ENCODE results near the gene RO60. TPM values are rescaled to one million over a fixed set of nuclear protein-coding genes. Genes with fewer than 3 reads are reported as not detected.
"Not testable (repeated sequence)": the region's sequence is repeated elsewhere in the genome, so short reads cannot be mapped to it uniquely, and the experiment has no call there.

RO60 gene
- total RNA-seq, 4 donors from 2014 or later: 11.6 to 67.2 (median 62.4) TPM

DNA sequence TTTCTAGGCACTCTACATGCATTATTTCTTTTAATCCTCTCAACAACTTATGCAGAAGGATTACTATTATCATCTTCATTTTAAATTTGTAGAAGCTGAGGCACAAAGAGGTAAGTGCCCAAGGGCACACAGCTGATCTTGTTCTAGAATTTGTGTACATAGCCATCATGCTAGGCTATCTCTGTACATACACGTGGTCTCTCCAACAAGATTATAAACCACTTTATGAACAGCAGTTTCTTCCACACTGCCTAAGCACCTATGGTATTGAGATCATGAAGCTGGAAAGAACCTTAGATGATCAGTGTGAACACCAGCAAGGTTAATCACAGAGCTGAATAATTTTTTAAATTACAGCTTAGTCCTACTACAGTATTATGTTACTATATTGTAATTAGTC lies 29.1 kb upstream of the RO60 start:
- Histone ChIP-seq H3K27ac (no peak overlapping the region), H3K4me1 (no peaks in the 10 kb centered on the region), H3K36me3 (peaks cover 0 to 16% (median 7%) of the 10 kb centered on the region in 4 donors), H3K4me3 (no peak overlapping the region), H3K27me3 (no peaks in the 10 kb centered on the region), H3K9me3 (no peaks in the 10 kb centered on the region)
- intact Hi-C loops (cut with DNase I; ENCODE audit: low total_unique reads): loop anchor here (5.0 kb wide), 1 partner anchor 477 kb away; no protein-coding TSS in a partner anchor
- in situ Hi-C loops (cut with MboI; ENCODE audit: low pct_ligation_motif_present in 1 of 4, low pct_unique_long_range_greater_than_20kb in 1 of 4, low sequenced_read_pairs in 3 of 4): loop anchor here in 3 of 4 donors (10.0 to 25.0 kb wide), 3 partner anchors 235 to 568 kb away; no protein-coding TSS in a partner anchor
- WGBS, 2 donors (ENCODE audit: low coverage in 1 of 2): 48 to 82% methylated on average over 1 of the region's 1 CpG
- DNase-seq: no peak
- TF ChIP-seq POLR2AphosphoS5 (IDR thresholded peaks at IDR 0.05) (no peak), POLR2A (IDR thresholded peaks at IDR 0.05) (no peak), EP300 (IDR thresholded peaks at IDR 0.05; ENCODE audit: low read depth) (no peak)
- TF ChIP-seq, protein P1, sequence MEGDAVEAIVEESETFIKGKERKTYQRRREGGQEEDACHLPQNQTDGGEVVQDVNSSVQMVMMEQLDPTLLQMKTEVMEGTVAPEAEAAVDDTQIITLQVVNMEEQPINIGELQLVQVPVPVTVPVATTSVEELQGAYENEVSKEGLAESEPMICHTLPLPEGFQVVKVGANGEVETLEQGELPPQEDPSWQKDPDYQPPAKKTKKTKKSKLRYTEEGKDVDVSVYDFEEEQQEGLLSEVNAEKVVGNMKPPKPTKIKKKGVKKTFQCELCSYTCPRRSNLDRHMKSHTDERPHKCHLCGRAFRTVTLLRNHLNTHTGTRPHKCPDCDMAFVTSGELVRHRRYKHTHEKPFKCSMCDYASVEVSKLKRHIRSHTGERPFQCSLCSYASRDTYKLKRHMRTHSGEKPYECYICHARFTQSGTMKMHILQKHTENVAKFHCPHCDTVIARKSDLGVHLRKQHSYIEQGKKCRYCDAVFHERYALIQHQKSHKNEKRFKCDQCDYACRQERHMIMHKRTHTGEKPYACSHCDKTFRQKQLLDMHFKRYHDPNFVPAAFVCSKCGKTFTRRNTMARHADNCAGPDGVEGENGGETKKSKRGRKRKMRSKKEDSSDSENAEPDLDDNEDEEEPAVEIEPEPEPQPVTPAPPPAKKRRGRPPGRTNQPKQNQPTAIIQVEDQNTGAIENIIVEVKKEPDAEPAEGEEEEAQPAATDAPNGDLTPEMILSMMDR (IDR thresholded peaks at IDR 0.05): no peak

DNA sequence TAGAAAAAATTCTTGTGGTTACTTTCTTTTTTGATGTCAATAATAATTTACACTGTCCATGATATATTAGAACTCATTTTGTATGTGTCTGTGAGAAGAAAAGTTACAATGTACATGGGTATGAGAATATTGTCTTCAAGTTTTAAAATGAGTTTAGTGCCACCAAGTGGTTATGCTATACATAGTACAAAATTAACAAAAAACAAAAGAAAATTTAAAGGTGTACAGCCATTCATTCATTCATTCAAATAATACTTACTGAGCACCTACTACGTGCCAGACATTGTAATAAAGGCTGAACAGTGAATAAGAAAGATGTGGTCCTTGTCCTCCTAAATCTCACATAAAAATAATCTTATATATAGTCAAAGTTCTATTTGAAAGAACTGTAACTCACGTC lies 28.0 kb upstream of the RO60 start:
- intact Hi-C loops (cut with DNase I; ENCODE audit: low total_unique reads): loop anchor here (5.0 kb wide), 1 partner anchor 476 kb away; no protein-coding TSS in a partner anchor
- Histone ChIP-seq H3K27ac (no peak overlapping the region), H3K4me3 (no peak overlapping the region), H3K9me3 (no peaks in the 10 kb centered on the region), H3K36me3 (peaks cover 0 to 16% (median 7%) of the 10 kb centered on the region in 4 donors), H3K4me1 (peaks cover 0 to 11% (median under 1%) of the 10 kb centered on the region in 4 donors), H3K27me3 (no peaks in the 10 kb centered on the region)
- WGBS, 2 donors (ENCODE audit: low coverage in 1 of 2): 76 to 83% methylated on average over 2 of the region's 2 CpGs
- in situ Hi-C loops (cut with MboI; ENCODE audit: low pct_ligation_motif_present in 1 of 4, low pct_unique_long_range_greater_than_20kb in 1 of 4, low sequenced_read_pairs in 3 of 4): loop anchor here in 3 of 4 donors (10.0 to 25.0 kb wide), 3 partner anchors 237 to 569 kb away; no protein-coding TSS in a partner anchor
- TF ChIP-seq, protein P1 (IDR thresholded peaks at IDR 0.05): peak; percentile 13 to 31 (median 21)
- TF ChIP-seq POLR2A (IDR thresholded peaks at IDR 0.05) (no peak), EP300 (IDR thresholded peaks at IDR 0.05; ENCODE audit: low read depth) (no peak)
- no peak for DNase-seq

DNA sequence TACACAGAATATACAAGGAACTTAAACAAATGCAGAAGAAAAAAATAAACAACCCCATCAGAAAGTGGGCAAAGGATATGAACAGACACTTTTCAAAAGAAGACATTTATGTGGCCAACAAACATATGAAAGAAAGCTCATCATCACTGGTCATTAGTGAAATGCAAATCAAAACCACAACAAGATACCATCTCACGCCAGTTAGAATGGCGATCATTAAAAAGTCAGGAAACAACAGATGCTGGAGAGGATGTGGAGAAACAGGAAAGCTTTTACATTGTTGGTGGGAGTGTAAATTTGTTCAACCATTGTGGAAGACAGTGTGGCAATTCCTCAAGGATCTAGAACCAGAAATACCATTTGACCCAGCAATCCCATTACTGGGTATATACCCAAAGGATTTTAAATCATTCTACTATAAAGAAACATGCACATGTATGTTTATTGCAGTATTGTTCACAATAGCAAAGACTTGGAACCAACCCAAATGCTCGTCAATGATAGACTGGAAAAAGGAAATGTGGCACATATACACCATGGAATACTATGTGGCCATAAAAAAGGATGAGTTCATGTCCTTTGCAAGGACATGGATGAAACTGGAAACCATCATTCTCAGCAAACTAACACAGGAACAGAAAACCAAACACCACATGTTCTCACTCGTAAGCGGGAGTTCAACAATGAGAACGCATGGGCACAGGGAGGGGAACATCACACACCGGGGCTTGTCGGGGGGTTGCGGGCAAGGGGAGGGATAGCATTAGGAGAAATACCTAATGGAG lies 26.6 kb upstream of the RO60 start:
- H3K36me3 ChIP-seq, H3K4me3 ChIP-seq, DNase-seq, H3K27ac ChIP-seq, H3K9me3 ChIP-seq, H3K27me3 ChIP-seq: not testable (repeated sequence)
- in situ Hi-C loops (cut with MboI; ENCODE audit: low pct_ligation_motif_present in 1 of 4, low pct_unique_long_range_greater_than_20kb in 1 of 4, low sequenced_read_pairs in 3 of 4) (loop anchor here in 3 of 4 donors (10.0 to 25.0 kb wide), 3 partner anchors 238 to 571 kb away; no protein-coding TSS in a partner anchor), intact Hi-C loops (cut with DNase I; ENCODE audit: low total_unique reads) (loop anchor here (5.0 kb wide), 1 partner anchor 474 kb away; no protein-coding TSS in a partner anchor)
- peaks cover 0 to 17% (median 2%) of the 10 kb centered on the region in 4 donors for H3K4me1 ChIP-seq
- 90 to 96% methylated on average over 3 to 9 of the region's 9 CpGs for WGBS, 2 donors (ENCODE audit: low coverage in 1 of 2)

DNA sequence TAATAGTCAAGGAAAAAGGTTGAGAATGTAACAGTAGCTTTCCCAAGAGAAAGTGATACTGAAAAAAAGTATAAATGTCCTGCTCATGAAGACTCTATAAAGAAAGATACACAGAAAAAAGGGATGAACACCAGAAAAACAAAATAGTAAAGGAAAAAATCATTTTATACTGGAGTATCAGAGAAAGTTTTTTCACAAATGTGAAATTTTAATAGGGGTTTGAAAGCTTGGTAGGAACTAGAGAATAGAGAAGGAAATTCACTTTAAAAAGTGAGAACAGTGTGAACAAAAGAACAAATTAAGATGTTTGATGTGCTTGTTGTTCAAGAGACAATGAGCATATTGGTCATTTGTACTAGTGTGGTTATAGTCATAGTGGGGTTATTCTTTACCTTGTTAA lies 25.8 kb upstream of the RO60 start:
- Histone ChIP-seq H3K27me3 (no peaks in the 10 kb centered on the region), H3K4me3 (no peak overlapping the region), H3K9me3 (no peaks in the 10 kb centered on the region), H3K4me1 (peaks cover 0 to 17% (median 2%) of the 10 kb centered on the region in 4 donors), H3K36me3 (peaks cover 0 to 1% (median 0%) of the 10 kb centered on the region in 4 donors), H3K27ac (no peak overlapping the region)
- no peak for DNase-seq
- in situ Hi-C loops (cut with MboI; ENCODE audit: low pct_ligation_motif_present in 1 of 4, low pct_unique_long_range_greater_than_20kb in 1 of 4, low sequenced_read_pairs in 3 of 4) (loop anchor here in 3 of 4 donors (10.0 to 25.0 kb wide), 3 partner anchors 239 to 571 kb away; no protein-coding TSS in a partner anchor), intact Hi-C loops (cut with DNase I; ENCODE audit: low total_unique reads) (loop anchor here (5.0 kb wide), 1 partner anchor 474 kb away; no protein-coding TSS in a partner anchor)
- TF ChIP-seq POLR2AphosphoS5 (IDR thresholded peaks at IDR 0.05) (no peak), EP300 (IDR thresholded peaks at IDR 0.05; ENCODE audit: low read depth) (no peak), POLR2A (IDR thresholded peaks at IDR 0.05) (no peak)
- TF ChIP-seq, protein P1 (IDR thresholded peaks at IDR 0.05): no peak

Measured in transverse colon (tissue), 4 donors.